Ramos (cell line): ENCODE results near the gene CD247.

ENCODE experiments used
- in situ Hi-C: fragments of 300-500 bp; cut with MboI; formaldehyde crosslinking; loops from one replicate; pipeline ENCODE4 v1.14.3; 2022; ENCODE audit warnings: low sequenced_read_pairs; ENCODE audit not compliant: unreplicated experiment

The CD247 gene

GRCh38 chr1:167496797-167497619 lies 21.3 kb downstream of the CD247 start:
- in situ Hi-C loops, result no loop called here

GRCh38 chr1:167493372-167493771 lies 25.0 kb downstream of the CD247 start:
- in situ Hi-C loops, result no loop called here

- in situ Hi-C loops, result no loop called here
These were observed 25.8 kb downstream of the CD247 start for GRCh38 chr1:167492481-167492910.

GRCh38 chr1:167491586-167492461 lies 26.5 kb downstream of the CD247 start:
- in situ Hi-C loops, result no loop called here

- in situ Hi-C loops, result no loop called here
These were observed 27.6 kb downstream of the CD247 start for GRCh38 chr1:167490765-167491164.

GRCh38 chr1:167489571-167490340 lies 28.6 kb downstream of the CD247 start:
- in situ Hi-C loops, result no loop called here

GRCh38 chr1:167488786-167489185 lies 29.5 kb downstream of the CD247 start:
- in situ Hi-C loops, result no loop called here

GRCh38 chr1:167487614-167488013 lies 30.7 kb downstream of the CD247 start:
- in situ Hi-C loops, result no loop called here

- in situ Hi-C loops, result no loop called here
These were observed 32.1 kb downstream of the CD247 start for GRCh38 chr1:167486090-167486824.

GRCh38 chr1:167484726-167485502 lies 33.4 kb downstream of the CD247 start:
- in situ Hi-C loops, result no loop called here

GRCh38 chr1:167483790-167484189 lies 34.5 kb downstream of the CD247 start:
- in situ Hi-C loops, result no loop called here

GRCh38 chr1:167482184-167482583 lies 36.1 kb downstream of the CD247 start:
- in situ Hi-C loops, result no loop called here

GRCh38 chr1:167479331-167479979 lies 38.9 kb downstream of the CD247 start:
- in situ Hi-C loops, result no loop called here

GRCh38 chr1:167477986-167478385 lies 40.3 kb downstream of the CD247 start:
- in situ Hi-C loops, result no loop called here

GRCh38 chr1:167476061-167476460 lies 42.3 kb downstream of the CD247 start:
- in situ Hi-C loops, result no loop called here

GRCh38 chr1:167474191-167474641 lies 44.1 kb downstream of the CD247 start:
- in situ Hi-C loops, result no loop called here

- in situ Hi-C loops, result no loop called here
These were observed 44.6 kb downstream of the CD247 start for GRCh38 chr1:167473761-167474160.

GRCh38 chr1:167472752-167473521 lies 45.4 kb downstream of the CD247 start:
- in situ Hi-C loops, result no loop called here
